HG03135 (cell line): Measurements from ENCODE around the gene CDV3.

Experiments
- ATAC-seq: cut with Tn5 transposase; IDR thresholded peaks from one replicate; pipeline ENCODE4 v1.9.1; 2021; ENCODE audit warnings: mild to moderate bottlenecking, moderate library complexity; ENCODE audit not compliant: unreplicated experiment

Gene CDV3

GRCh38 chr3:133599280-133599679 is 25.8 kb downstream of the CDV3 start:
- ATAC-seq, result no peak

- no peak for ATAC-seq
Measured at GRCh38 chr3:133600572-133601081, 27.1 kb downstream of the CDV3 start.

- no peak for ATAC-seq
Measured at GRCh38 chr3:133606342-133606741, 32.9 kb downstream of the CDV3 start.

GRCh38 chr3:133606902-133607301 is 33.4 kb downstream of the CDV3 start:
- ATAC-seq, result no peak

- ATAC-seq, result no peak
Measured at GRCh38 chr3:133607816-133608215, 34.3 kb downstream of the CDV3 start.

GRCh38 chr3:133608388-133608787 is 34.9 kb downstream of the CDV3 start:
- no peak for ATAC-seq

GRCh38 chr3:133610031-133610430 is 36.5 kb downstream of the CDV3 start:
- no peak for ATAC-seq

- no peak for ATAC-seq
Measured at GRCh38 chr3:133611534-133611933, 38.0 kb downstream of the CDV3 start.

GRCh38 chr3:133620066-133620784 is 46.7 kb downstream of the CDV3 start:
- peak; percentile 99 for ATAC-seq

- no peak for ATAC-seq
Measured at GRCh38 chr3:133627789-133628188, 54.3 kb downstream of the CDV3 start.

GRCh38 chr3:133629146-133629545 is 55.7 kb downstream of the CDV3 start:
- no peak for ATAC-seq

GRCh38 chr3:133633439-133633838 is 60.0 kb downstream of the CDV3 start:
- ATAC-seq, result no peak
